Aorta (tissue), 5 donors: Measurements from ENCODE around the gene PTPRN2. TPM values are rescaled to one million over a fixed set of nuclear protein-coding genes. Genes with fewer than 3 reads are reported as not detected.

Experiments
- ATAC-seq: fragments of 200-7000 bp; cut with Tn5 transposase; one replicate; pipeline ENCODE4 v1.9.1; 2022; ENCODE audit warnings: moderate library complexity; ENCODE audit not compliant: low FRiP score
- DNase-seq, 2 donors: peaks; one replicate each; pipeline ENCODE4 v3.0.0-alpha.2; 2020
- H3K27ac ChIP-seq, 2 donors: one replicate each; pipeline ENCODE4 v1.5.1; 2013; ENCODE audit warnings: low read length in 2 of 2, mild to moderate bottlenecking in 2 of 2, moderate library complexity in 2 of 2, control low read depth in 1 of 2, inconsistent platforms in 1 of 2, low read depth in 1 of 2
- H3K27me3 ChIP-seq, 2 donors: one replicate each; pipeline ENCODE4 v1.6.1; 2013; ENCODE audit warnings: control low read depth in 1 of 2, low read length in 1 of 2, mild to moderate bottlenecking in 1 of 2, moderate library complexity in 1 of 2; ENCODE audit not compliant: insufficient read depth in 2 of 2, control insufficient read depth in 1 of 2
- H3K36me3 ChIP-seq, 2 donors: one replicate each; pipeline ENCODE4 v1.6.1; 2013; ENCODE audit warnings: control low read depth in 1 of 2, low read length in 1 of 2, mild to moderate bottlenecking in 1 of 2; ENCODE audit not compliant: insufficient read depth in 2 of 2, control insufficient read depth in 1 of 2
- H3K4me1 ChIP-seq, 2 donors: one replicate each; pipeline ENCODE4 v1.6.1; 2013; ENCODE audit warnings: low read length in 2 of 2, control low read depth in 1 of 2, mild to moderate bottlenecking in 1 of 2, moderate library complexity in 1 of 2; ENCODE audit not compliant: insufficient read depth in 2 of 2, control insufficient read depth in 1 of 2
- H3K4me3 ChIP-seq, 2 donors: one replicate each; pipeline ENCODE4 v1.5.1; 2013; ENCODE audit warnings: low read length in 2 of 2, control low read depth in 1 of 2, mild to moderate bottlenecking in 1 of 2
- H3K9me3 ChIP-seq: one replicate; pipeline ENCODE4 v1.6.1; 2013; ENCODE audit warnings: mild to moderate bottlenecking, low read length; ENCODE audit not compliant: control insufficient read depth
- WGBS, 2 donors: extraction: QIAGEN DNeasy Blood & Tissue Kit; methylation state at CpG; one replicate each; pipeline ENCODE4 v1.1.7; 2013; 5-methylcytosine and 5-hydroxymethylcytosine counted together
- intact Hi-C, 2 donors: fragments of 100-400 bp; cut with DNase I; formaldehyde crosslinking; loops; one replicate each; pipeline versions ENCODE4 v1.14.2 to v1.15.0; 2022
- polyA plus RNA-seq, 2 donors: library from polyadenylated mRNA; stranded (reverse); fragments of 200-250 nt; gene quantifications; one replicate each; pipeline ENCODE4 v1.2.3, GENCODE V29; 2013
- total RNA-seq, 2 donors: library from RNA; stranded (reverse); fragmentation: NEBNext Ultra II Directional; extraction: Animal tissue kit (Norgen Biotek cat#: 25700); gene quantifications; one replicate each; pipeline ENCODE4 v1.2.1, GENCODE V29; 2021
- donor health status: healthy with polysubstance abuse.
- donor health status: Bipolar disorder and iron deficiency.
- donor health status: DM: no; HTN: no; CAD: no.
- donor health status: DM: no; HTN: no; CAD: no.
- donor health status: DM: yes; HTN: yes; CAD: no.

The PTPRN2 gene
- total and polyA plus RNA-seq, 4 donors: 0.67 to 3.3 (median 1.4) TPM

DNA sequence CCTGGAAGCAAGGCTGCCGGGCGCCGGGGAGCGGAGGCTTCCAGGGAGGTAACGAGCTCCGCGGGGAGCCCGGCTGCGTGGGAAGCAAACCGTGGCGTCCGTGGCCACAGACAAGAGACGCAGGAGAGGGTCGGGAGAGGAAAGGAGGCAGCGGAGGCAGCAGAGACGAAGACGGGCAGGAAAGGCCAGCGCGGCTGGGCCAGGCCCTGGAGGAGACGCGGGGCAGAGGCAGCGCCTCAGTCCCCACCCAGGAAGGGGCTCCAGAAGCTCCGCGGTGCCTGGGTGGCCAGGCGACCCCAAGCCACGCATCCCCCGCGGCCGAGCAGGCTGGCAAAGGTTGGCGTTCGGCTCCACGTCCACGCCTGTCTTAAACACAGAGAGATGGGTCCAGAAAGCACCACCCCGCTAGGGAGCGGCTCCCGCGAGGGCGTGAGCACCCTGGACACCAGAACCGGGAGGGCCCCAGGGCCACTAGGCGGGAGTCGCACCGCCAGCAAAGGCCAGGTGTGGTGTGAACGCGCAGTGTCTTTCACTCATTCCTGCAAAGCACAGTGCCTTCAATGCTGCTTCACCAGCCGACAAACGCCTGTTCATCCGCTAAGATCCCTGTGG is 97.3 kb downstream of the PTPRN2 start:
- intact Hi-C loops: no loop called here
- H3K27me3 ChIP-seq: no peaks in the 10 kb centered on the region
- H3K9me3 ChIP-seq: no peaks in the 10 kb centered on the region
- no peak for DNase-seq
- no peaks in the 10 kb centered on the region for H3K36me3 ChIP-seq
- peak; percentile 45 for ATAC-seq
- H3K4me3 ChIP-seq: no peak overlapping the region
- H3K27ac ChIP-seq: no peak overlapping the region
- WGBS, 2 donors: 94% methylated on average over 46 to 47 of the region's 47 CpGs
- no peaks in the 10 kb centered on the region for H3K4me1 ChIP-seq

DNA sequence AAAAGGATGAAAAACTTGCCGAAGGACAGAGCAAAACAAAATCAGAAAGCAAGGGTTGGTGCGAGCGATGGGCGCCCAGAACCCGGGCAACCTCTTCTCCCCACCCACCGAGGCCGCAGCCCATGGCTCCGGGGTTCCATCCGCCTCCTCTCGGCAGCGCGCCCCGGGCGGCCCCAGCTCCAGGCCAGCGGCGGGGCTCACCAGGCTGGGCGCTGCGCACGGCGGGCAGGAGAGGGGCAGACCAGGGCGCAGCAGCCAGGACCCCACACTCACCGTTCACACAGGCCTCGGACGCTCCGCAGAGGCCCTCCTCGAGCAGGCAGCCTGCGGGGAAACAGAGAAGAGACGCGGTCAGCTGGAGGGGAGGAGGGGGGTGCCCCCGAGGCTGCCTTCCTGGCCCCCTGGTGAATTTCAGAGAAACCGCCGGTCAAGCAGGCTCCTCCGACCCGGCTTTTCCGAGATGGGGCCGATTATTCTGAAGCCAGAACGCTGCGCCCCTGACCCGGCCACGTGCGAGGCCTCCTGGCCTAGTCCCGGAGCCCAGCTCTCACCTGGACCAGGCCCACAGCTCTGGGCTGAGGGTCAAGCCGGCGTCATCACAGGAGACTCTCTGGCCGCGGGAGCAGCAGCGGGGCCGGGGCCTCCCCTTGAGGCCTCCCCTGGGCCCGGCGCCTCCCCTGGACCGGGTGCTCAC is 98.0 kb downstream of the PTPRN2 start:
- Histone ChIP-seq H3K9me3 (no peaks in the 10 kb centered on the region), H3K27me3 (no peaks in the 10 kb centered on the region), H3K4me1 (no peaks in the 10 kb centered on the region), H3K27ac (no peak overlapping the region), H3K36me3 (no peaks in the 10 kb centered on the region), H3K4me3 (no peak overlapping the region)
- intact Hi-C loops: no loop called here
- DNase-seq: no peak
- 90 to 92% methylated on average over 37 to 51 of the region's 51 CpGs for WGBS, 2 donors
- no peak for ATAC-seq

DNA sequence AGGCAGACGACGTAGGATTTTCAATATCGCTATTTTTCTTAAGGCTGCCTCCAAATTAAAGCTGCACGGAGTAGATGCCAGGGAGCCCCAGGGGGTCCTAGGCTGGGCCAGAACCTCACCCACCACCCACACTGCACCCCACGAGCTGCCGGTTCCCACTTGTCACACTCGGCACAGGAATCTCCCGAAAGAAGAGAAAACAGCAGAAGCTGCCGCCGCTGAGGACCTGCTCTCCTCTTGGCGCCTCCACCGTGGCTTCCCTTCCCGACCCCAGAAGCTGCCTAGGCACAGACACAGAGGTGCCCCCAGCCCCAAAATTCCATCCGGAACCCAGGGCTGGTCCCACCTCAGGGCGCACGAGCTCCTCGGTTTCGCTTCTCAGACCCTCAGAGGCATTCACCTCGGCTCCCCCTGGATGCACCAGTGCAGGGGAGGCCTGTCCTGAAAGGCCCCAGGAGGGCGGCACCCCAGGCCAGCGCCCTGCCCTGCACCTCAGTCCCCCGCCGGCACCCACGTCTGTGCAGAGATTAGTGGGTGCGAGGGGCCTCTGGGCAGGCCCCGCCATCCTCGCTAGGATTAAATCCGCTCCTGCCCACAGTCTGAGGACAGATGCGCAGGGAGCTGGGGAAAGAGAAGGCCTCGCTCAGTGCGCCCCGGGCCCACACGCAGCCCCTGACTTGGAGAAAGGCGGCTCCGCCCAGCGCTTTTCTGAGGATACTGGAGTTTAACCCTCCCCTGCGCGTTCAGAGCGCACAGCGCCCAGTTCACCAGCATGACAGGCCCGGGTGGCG is 99.2 kb downstream of the PTPRN2 start:
- H3K9me3 ChIP-seq: no peaks in the 10 kb centered on the region
- ATAC-seq (no peak), DNase-seq (no peak)
- H3K27ac ChIP-seq: no peak overlapping the region
- intact Hi-C loops: no loop called here
- no peak overlapping the region for H3K4me3 ChIP-seq
- WGBS, 2 donors: 83 to 89% methylated on average over 42 of the region's 42 CpGs
- no peaks in the 10 kb centered on the region for H3K27me3 ChIP-seq
- H3K36me3 ChIP-seq: no peaks in the 10 kb centered on the region
- no peaks in the 10 kb centered on the region for H3K4me1 ChIP-seq

DNA sequence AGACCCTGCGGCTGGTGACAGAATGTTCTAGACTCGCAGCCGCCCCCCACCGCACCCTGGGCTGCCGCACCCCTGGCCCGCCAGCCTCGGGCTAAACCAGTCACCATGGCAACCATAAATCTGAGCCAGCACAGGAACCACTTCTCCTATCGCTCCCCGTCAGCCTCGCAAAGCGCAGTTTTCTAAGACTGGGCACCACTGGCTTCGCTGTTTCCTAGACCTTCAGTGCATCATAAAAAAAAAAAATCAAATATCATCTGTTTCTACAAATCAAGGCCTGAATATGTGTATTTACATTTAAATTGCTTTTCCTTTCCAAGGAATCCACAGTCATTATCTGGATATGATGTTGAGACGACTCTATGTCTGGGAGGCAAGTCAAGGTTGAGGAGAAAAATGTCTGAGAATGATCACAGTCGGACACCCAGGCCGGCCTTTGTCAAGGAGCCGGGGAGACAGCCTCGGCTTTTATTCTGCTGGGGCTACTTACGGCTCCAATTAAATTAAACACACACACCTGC is 99.9 kb downstream of the PTPRN2 start:
- WGBS, 2 donors: 68 to 76% methylated on average over 18 of the region's 18 CpGs
- Histone ChIP-seq H3K27me3 (no peaks in the 10 kb centered on the region), H3K27ac (no peak overlapping the region), H3K9me3 (no peaks in the 10 kb centered on the region), H3K36me3 (no peaks in the 10 kb centered on the region), H3K4me1 (no peaks in the 10 kb centered on the region), H3K4me3 (no peak overlapping the region)
- DNase-seq (no peak), ATAC-seq (no peak)
- intact Hi-C loops: no loop called here

DNA sequence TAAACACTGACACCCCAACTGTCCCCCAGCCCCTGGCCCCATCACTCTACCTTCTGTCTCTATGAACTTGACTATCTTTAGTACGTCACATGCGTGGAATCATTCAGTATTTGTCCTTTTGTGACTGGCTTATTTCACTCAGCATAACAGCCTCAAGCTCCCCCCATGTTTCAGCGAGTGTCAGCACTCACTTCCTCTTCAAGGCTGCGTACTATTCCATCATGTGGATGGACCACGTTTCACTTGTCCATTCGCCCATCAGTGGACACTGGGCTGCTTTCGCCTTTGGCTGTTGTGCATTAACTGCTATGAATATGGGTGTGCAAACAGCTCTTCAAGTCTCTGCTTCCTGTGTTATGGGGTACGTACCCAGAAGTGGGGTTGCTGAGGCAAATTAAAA is 100.7 kb downstream of the PTPRN2 start:
- Histone ChIP-seq H3K36me3 (no peaks in the 10 kb centered on the region), H3K27ac (no peak overlapping the region), H3K27me3 (no peaks in the 10 kb centered on the region), H3K9me3 (no peaks in the 10 kb centered on the region), H3K4me1 (no peaks in the 10 kb centered on the region), H3K4me3 (no peak overlapping the region)
- DNase-seq: no peak
- intact Hi-C loops: no loop called here
- 94 to 95% methylated on average over 8 of the region's 8 CpGs for WGBS, 2 donors
- ATAC-seq: no peak

DNA sequence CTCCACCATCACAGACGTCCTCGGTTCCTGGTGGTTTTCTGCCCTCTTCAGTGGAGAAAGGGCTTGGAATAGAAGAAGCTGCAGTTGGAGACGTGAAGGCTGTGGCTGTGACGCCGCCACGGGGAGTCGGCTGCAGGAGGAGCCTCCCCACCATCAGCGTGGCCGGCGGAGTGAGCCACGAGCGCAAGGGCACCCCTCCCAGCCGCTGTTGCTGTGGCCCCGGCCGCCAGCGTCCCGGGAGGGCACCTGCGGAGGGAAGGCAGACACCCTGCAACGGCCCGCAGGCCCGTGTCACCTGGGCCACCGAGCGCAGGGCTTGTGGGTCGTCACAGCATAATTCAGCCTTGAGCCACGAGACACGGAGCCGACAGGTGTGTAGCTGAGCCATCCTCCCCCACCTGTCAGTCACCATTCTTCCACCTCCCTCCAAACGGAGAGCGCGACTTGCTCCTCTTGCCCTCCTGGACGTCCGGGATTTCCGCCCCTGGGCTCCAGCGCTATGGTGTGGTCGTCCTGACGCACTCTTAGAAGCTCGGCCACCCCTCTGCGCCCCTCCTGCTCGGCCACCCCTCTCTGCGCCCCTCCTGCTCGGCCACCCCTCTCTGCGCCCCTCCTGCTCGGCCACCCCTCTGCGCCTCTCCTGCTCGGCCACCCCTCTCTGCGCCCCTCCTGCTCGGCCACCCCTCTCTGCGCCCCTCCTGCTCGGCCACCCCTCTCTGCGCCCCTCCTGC is 102.7 kb downstream of the PTPRN2 start:
- Histone ChIP-seq H3K4me1 (no peaks in the 10 kb centered on the region), H3K27ac (no peak overlapping the region), H3K4me3 (no peak overlapping the region), H3K27me3 (no peaks in the 10 kb centered on the region), H3K36me3 (no peaks in the 10 kb centered on the region), H3K9me3 (peaks cover 8% of the 10 kb centered on the region)
- intact Hi-C loops: no loop called here
- no peak for ATAC-seq
- no peak for DNase-seq
- WGBS, 2 donors: 91 to 92% methylated on average over 42 to 50 of the region's 50 CpGs

DNA sequence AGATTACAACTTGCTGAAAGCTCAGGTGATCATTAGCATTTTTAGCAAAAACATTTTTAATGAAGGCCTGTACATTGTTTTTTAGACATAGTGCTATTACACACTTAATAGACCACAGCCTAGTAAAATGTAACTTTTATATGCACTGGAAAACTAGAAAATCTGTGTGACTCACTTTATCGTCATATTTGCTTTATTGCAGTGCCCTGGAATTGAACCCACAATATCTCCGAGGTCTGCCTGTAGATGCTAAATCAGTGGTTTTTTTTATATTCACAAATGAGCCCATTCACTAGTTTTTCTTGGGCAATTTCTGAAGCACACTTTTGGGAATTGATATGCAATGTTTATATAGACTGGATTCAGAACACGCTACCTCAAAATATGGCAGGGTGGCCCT is 105.1 kb downstream of the PTPRN2 start:
- ATAC-seq: no peak
- Histone ChIP-seq H3K4me3 (no peak overlapping the region), H3K36me3 (no peaks in the 10 kb centered on the region), H3K4me1 (no peaks in the 10 kb centered on the region), H3K9me3 (peaks cover 11% of the 10 kb centered on the region), H3K27me3 (no peaks in the 10 kb centered on the region), H3K27ac (no peak overlapping the region)
- intact Hi-C loops: no loop called here
- no peak for DNase-seq
- WGBS, 2 donors: 57 to 63% methylated on average over 3 of the region's 3 CpGs

DNA sequence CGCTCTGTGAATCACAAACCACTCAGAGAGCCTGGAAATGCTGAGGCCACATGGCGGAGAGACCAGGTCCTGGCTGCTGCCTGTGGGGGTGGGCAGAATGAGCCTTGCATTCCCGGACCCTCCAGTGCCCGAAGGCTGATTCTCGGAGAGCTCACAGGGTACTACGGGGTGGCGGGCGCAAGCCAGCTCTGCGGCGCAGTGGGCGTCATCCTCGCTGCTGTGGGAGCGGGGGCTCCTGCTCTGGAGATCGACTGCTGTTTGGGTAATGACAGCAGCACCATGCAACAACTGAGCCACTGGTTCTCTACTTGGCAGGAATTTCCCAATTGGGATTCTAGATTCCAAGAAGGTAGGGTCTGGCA is 108.0 kb downstream of the PTPRN2 start:
- ATAC-seq: no peak
- WGBS, 2 donors: 90 to 93% methylated on average over 14 of the region's 14 CpGs
- intact Hi-C loops: no loop called here
- no peak for DNase-seq
- no peaks in the 10 kb centered on the region for H3K36me3 ChIP-seq
- no peak overlapping the region for H3K27ac ChIP-seq
- H3K4me1 ChIP-seq: no peaks in the 10 kb centered on the region
- no peaks in the 10 kb centered on the region for H3K27me3 ChIP-seq
- H3K9me3 ChIP-seq: peaks cover 11% of the 10 kb centered on the region
- no peak overlapping the region for H3K4me3 ChIP-seq
